HG03159 (cell line): ENCODE measurements around the gene PARD3.
"Not testable (repeated sequence)": the region's sequence is repeated elsewhere in the genome, so short reads cannot be mapped to it uniquely, and the experiment has no call there.

Experiments
- ATAC-seq: cut with Tn5 transposase; IDR thresholded peaks from one replicate; pipeline ENCODE4 v1.9.1; 2021; ENCODE audit warnings: mild to moderate bottlenecking, moderate library complexity; ENCODE audit not compliant: unreplicated experiment

The PARD3 gene

GRCh38 chr10:34746094-34746493, 69.0 kb downstream of the PARD3 start:
- no peak for ATAC-seq

GRCh38 chr10:34745244-34745643, 69.9 kb downstream of the PARD3 start:
- no peak for ATAC-seq

GRCh38 chr10:34744590-34744989, 70.5 kb downstream of the PARD3 start:
- ATAC-seq, result no peak

GRCh38 chr10:34743814-34744213, 71.3 kb downstream of the PARD3 start:
- ATAC-seq, result no peak

GRCh38 chr10:34742456-34742855, 72.6 kb downstream of the PARD3 start:
- no peak for ATAC-seq

GRCh38 chr10:34741087-34741486, 74.0 kb downstream of the PARD3 start:
- ATAC-seq, result not testable (repeated sequence)

- ATAC-seq, result no peak
Observed at GRCh38 chr10:34740321-34740720, 74.8 kb downstream of the PARD3 start.

GRCh38 chr10:34739915-34740314, 75.2 kb downstream of the PARD3 start:
- no peak for ATAC-seq

GRCh38 chr10:34737772-34738169, 77.3 kb downstream of the PARD3 start:
- no peak for ATAC-seq

GRCh38 chr10:34736976-34737771, 77.9 kb downstream of the PARD3 start:
- no peak for ATAC-seq

GRCh38 chr10:34734918-34735317, 80.2 kb downstream of the PARD3 start:
- ATAC-seq, result no peak

- no peak for ATAC-seq
Observed at GRCh38 chr10:34732926-34733325, 82.2 kb downstream of the PARD3 start.

GRCh38 chr10:34731885-34732701, 83.0 kb downstream of the PARD3 start:
- no peak for ATAC-seq

GRCh38 chr10:34731213-34731612, 83.9 kb downstream of the PARD3 start:
- ATAC-seq, result no peak

- no peak for ATAC-seq
Observed at GRCh38 chr10:34730726-34731125, 84.4 kb downstream of the PARD3 start.

- ATAC-seq, result no peak
Observed at GRCh38 chr10:34729619-34730018, 85.5 kb downstream of the PARD3 start.

GRCh38 chr10:34728361-34728760, 86.7 kb downstream of the PARD3 start:
- ATAC-seq, result no peak

- ATAC-seq, result no peak
Observed at GRCh38 chr10:34727595-34728033, 87.5 kb downstream of the PARD3 start.

- no peak for ATAC-seq
Observed at GRCh38 chr10:34726862-34727261, 88.2 kb downstream of the PARD3 start.

GRCh38 chr10:34723750-34724149, 91.3 kb downstream of the PARD3 start:
- ATAC-seq, result no peak

- ATAC-seq, result no peak
Observed at GRCh38 chr10:34722404-34722803, 92.7 kb downstream of the PARD3 start.

- ATAC-seq, result no peak
Observed at GRCh38 chr10:34721208-34721840, 93.8 kb downstream of the PARD3 start.
